ENCODE results near the gene SYNE2.
"Not testable (repeated sequence)": the region's sequence is repeated elsewhere in the genome, so short reads cannot be mapped to it uniquely, and the experiment has no call there.

SYNE2 gene

GRCh38 chr14:63852817-63853731 lies at the start of gene SYNE2:
SYNE2 (plus strand) TSS chr14:63853004; CDS start chr14:63909149, 56,145 bp downstream.
- DNase-seq, result peak; percentile 30 to 65

GRCh38 chr14:63803221-63803791 lies 49.5 kb upstream of the SYNE2 start:
- not testable (repeated sequence) for DNase-seq

- not testable (repeated sequence) for DNase-seq
Measured at GRCh38 chr14:63806064-63806463, 46.7 kb upstream of the SYNE2 start.

GRCh38 chr14:63811692-63812091 lies 41.1 kb upstream of the SYNE2 start:
- DNase-seq, result not testable (repeated sequence)

- DNase-seq, result no peak
Measured at GRCh38 chr14:63833728-63834127, 19.1 kb upstream of the SYNE2 start.

GRCh38 chr14:63840981-63841380 lies 11.8 kb upstream of the SYNE2 start:
- DNase-seq, result no peak

GRCh38 chr14:63843796-63844195 lies 9.0 kb upstream of the SYNE2 start:
- no peak for DNase-seq

- no peak for DNase-seq
Measured at GRCh38 chr14:63848890-63849289, 3.9 kb upstream of the SYNE2 start.

GRCh38 chr14:63852271-63852816 lies 460 bp upstream of the SYNE2 start:
- peak in 1 of 2 experiments; percentile 62 for DNase-seq

- DNase-seq, result peak; percentile 19 to 67
Measured at GRCh38 chr14:63853831-63854293, 1.1 kb downstream of the SYNE2 start.

GRCh38 chr14:63854330-63854729 lies 1.5 kb downstream of the SYNE2 start:
- DNase-seq, result no peak

- no peak for DNase-seq
Measured at GRCh38 chr14:63855281-63855680, 2.5 kb downstream of the SYNE2 start.

GRCh38 chr14:63857466-63858030 lies 4.7 kb downstream of the SYNE2 start:
- DNase-seq, result no peak

GRCh38 chr14:63860146-63860545 lies 7.3 kb downstream of the SYNE2 start:
- no peak for DNase-seq

- DNase-seq, result no peak
Measured at GRCh38 chr14:63862163-63862562, 9.4 kb downstream of the SYNE2 start.

GRCh38 chr14:63863004-63863403 lies 10.2 kb downstream of the SYNE2 start:
- no peak for DNase-seq

GRCh38 chr14:63864775-63865174 lies 12.0 kb downstream of the SYNE2 start:
- DNase-seq, result not testable (repeated sequence)

- DNase-seq, result no peak
Measured at GRCh38 chr14:63867933-63868921, 15.4 kb downstream of the SYNE2 start.

- not testable (repeated sequence) for DNase-seq
Measured at GRCh38 chr14:63869940-63870752, 17.3 kb downstream of the SYNE2 start.

- not testable (repeated sequence) for DNase-seq
Measured at GRCh38 chr14:63870753-63871037, 17.9 kb downstream of the SYNE2 start.

- DNase-seq, result no peak
Measured at GRCh38 chr14:63874223-63874622, 21.4 kb downstream of the SYNE2 start.
